ENCODE data around the gene HERPUD1. TPM values are rescaled to one million over a fixed set of nuclear protein-coding genes. Genes with fewer than 3 reads are reported as not detected.

Gene HERPUD1
- total and polyA plus RNA-seq, 2 of the 13 experiments (the other 11 are each of a cell fraction or from before 2014, with no cell fraction given): 96.2 to 323 TPM

- no peak for TF ChIP-seq RERE (CRISPR knock-in tag; IDR thresholded peaks at IDR 0.05; ENCODE audit: low read depth)
- TF ChIP-seq SP1 (IDR thresholded peaks at IDR 0.05): no peak
- no peak for TF ChIP-seq SP1 (CRISPR knock-in tag; IDR thresholded peaks at IDR 0.05)
- TF ChIP-seq ATF5 (CRISPR knock-in tag; IDR thresholded peaks at IDR 0.05; ENCODE audit: low read depth): no peak
- peak; percentile 99 for TF ChIP-seq IRF2 (CRISPR knock-in tag; IDR thresholded peaks at IDR 0.05)
- TF ChIP-seq HMGA1 (CRISPR knock-in tag; conservative IDR thresholded peaks at IDR 0.05): no peak
- no peak for TF ChIP-seq TRIM22 (IDR thresholded peaks at IDR 0.05)
- peak; percentile 29 for TF ChIP-seq HNRNPK (IDR thresholded peaks at IDR 0.05; ENCODE audit: low read depth, low read length, poor library complexity, severe bottlenecking)
- peak in 1 of 2 experiments; percentile 87; a peak in 2 of 4 replicates for TF ChIP-seq KLF16 (CRISPR knock-in tag; IDR thresholded peaks at IDR 0.05)
- peak; percentile 52; the same call in 1 of the 2 replicates for TF ChIP-seq ZNF263 (CRISPR knock-in tag; IDR thresholded peaks at IDR 0.05)
- TF ChIP-seq NFYC (CRISPR knock-in tag; IDR thresholded peaks at IDR 0.05): no peak
- no peak for TF ChIP-seq REPIN1 (CRISPR knock-in tag; IDR thresholded peaks at IDR 0.05; ENCODE audit: borderline replicate concordance, low read depth)
- TF ChIP-seq ZNF142 (CRISPR knock-in tag; IDR thresholded peaks at IDR 0.05): no peak
- no peak for TF ChIP-seq RFX3 (CRISPR knock-in tag; IDR thresholded peaks at IDR 0.05)
- TF ChIP-seq ZNF598 (CRISPR knock-in tag; IDR thresholded peaks at IDR 0.05; ENCODE audit: borderline replicate concordance): 0 out of 2 replicates have a peak, but pooled peaks have one; percentile 62
Measured at GRCh38 chr16:56988948-56989945, 57.3 kb downstream of the HERPUD1 start, which contains the start of gene NLRC5 (continued).
